ENCODE results near the gene ANKRD60. TPM values are rescaled to one million over a fixed set of nuclear protein-coding genes. Genes with fewer than 3 reads are reported as not detected.

The ANKRD60 gene
- not detected for polyA plus RNA-seq (2012; ENCODE audit: insufficient read depth, insufficient read length)

DNA sequence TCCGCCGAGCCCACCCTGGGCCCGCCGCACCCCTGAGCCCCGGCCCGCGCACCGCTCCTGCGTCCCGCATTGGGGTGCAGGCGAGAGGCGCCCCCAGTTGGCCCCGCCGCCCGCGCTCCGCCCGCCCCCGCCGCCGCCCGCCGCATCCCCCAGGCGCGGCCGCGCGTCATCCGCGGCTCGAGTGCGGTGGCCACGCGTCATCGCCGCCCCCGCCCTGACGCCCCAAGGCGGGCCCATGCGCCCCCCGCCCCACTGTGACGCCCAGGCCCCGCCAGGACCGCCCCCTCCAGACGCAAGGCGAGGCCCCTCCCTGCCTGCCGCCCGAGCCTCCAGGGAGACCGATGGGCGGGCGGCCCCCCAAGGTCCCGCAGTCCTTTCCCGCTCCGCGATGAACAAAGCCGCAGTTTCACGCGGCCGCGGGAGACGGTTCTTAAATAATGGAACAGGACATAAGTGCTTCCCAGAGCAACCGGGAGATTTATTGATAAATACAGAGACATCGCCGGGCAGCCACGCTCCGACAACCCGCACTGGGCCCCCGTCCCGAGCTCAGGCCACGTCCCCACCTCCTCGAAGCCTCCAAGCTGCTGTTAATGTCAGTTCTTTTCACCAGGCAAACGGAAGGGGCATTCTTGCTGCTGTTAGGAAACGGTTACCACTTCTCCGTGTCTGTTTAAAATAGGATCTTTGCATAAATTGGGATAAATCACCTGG is at the start of gene ANKRD60:
ANKRD60 (minus strand) TSS at position 170 of the 714 bp plus-strand sequence; CDS start at position 170, 0 bp downstream.
- H3K4me3 ChIP-seq (ENCODE audit: low read length) = no peak within 1 kb of the TSS
- no peak for DNase-seq (ENCODE audit: low read depth, low spot score)

DNA sequence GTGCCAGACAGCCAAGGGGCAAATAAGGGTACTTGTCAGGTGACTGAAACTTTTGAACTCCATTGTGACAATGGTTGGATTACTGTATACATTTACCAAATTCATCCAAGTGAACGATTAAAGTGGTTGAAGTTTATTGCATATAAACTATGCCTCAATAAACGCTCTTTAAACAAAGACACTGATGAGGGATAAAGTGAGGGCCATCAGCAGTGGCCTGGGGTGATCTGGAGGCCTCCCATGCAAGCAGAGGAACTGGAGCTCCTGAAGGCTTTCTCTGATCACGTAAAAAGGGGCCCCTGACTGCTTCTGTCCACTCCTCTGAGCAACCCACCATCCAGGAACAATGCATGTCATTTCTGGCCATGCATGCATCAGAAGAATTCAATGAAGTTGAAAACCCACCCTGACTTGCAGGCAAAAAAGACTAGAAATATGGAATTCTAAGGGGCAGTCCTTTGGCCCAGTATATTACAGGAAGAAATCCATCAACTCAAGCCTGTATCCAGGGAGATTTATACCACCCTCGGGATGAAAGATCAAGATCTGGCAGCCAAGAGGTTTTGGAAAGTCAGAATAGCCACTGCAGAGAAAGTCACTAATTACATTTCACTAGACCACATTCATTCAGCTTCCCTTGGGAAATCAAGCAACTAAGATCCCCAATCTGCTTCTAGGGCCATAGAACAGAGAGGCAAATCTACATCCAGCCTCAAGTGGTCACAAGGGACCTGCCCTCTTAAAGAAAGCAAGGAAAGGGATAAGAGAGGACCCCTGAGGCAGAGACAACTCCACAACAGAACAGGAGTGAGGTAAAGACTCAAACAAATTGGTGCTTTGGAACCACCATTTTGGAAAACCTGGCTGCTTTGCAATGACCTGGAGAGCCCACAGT is 49.4 kb upstream of the ANKRD60 start:
- DNase-seq (ENCODE audit: low read depth, low spot score) = no peak
- H3K4me3 ChIP-seq (ENCODE audit: low read length) = no peak overlapping the region

DNA sequence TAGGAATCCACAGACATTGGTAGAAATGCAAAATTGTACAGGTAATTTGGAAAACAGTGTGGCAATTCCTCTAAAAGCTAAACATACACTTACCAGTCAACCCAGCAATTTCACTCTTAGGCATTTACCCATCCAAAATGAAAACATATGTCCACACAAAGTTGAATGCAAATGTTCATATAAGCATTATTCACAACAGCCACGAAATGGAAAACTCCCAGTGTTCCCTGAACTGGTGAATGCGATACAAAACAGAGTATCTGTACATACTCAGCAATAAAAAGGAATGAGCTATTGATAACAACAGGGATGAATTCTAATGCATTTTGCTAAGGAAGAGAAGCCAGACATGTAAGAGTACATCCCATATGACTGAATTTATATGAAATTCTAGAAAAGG is 48.7 kb upstream of the ANKRD60 start:
- no peak overlapping the region for H3K4me3 ChIP-seq (ENCODE audit: low read length)
- DNase-seq (ENCODE audit: low read depth, low spot score) = no peak

DNA sequence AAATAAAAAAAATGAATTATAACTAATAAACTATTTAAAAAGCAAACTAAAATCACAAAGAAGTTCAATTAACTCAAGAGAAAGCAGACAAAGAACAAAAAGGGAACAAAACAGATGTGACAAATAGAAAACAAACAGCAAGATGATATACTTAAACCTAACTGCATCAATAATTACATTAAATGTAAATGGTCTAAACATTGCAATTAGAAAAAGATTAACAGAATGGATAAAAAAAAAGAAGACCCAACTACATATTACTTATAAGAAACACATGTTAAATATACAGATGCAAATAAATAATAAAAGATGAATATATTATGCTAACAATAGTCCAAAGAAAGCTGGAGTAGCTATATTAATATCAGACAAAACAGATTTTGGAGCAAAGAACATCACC is 45.9 kb upstream of the ANKRD60 start:
- DNase-seq (ENCODE audit: low read depth, low spot score) = no peak
- no peak overlapping the region for H3K4me3 ChIP-seq (ENCODE audit: low read length)

DNA sequence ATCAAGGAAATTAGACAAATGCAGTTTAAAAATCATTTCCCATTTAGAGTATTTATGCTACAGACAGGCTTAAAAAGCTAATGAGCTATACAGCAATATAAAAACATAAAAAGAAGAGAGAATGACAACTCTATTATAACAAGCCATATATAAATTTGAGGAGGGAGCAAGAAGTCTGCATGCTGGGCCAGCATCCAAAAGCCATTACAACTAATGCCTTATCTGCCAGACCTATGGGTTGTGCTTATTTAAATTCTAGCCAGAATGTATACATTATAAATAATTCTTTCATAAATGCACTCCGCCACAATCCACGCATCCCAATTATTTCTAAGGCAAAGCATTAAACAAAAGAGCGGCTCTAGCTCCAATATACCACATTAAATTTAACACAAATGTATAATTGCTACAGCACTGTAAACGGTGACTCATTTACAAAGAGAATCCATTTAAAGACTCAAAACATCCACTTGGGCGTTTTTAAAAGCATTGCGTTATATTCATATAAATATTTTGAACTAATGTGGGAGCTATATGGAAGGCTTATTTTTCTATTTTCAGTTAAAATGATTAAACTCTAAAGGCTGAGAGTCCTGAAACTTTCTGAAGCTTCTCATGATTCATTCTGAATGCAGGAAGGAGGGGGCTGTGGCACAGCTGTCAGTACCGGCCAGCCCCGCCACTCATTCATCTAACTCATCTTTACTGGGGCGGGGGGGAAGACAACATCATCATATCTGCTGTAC is 43.3 kb upstream of the ANKRD60 start:
- no peak overlapping the region for H3K4me3 ChIP-seq (ENCODE audit: low read length)
- DNase-seq (ENCODE audit: low read depth, low spot score) = no peak

GRCh38 chr20:58268936-58269619 is 40.6 kb upstream of the ANKRD60 start:
- DNase-seq (ENCODE audit: low read depth, low spot score) = peak; percentile 28
- H3K4me3 ChIP-seq (ENCODE audit: low read length) = no peak overlapping the region

GRCh38 chr20:58268421-58268821 is 40.0 kb upstream of the ANKRD60 start:
- DNase-seq (ENCODE audit: low read depth, low spot score) = no peak
- no peak overlapping the region for H3K4me3 ChIP-seq (ENCODE audit: low read length)

DNA sequence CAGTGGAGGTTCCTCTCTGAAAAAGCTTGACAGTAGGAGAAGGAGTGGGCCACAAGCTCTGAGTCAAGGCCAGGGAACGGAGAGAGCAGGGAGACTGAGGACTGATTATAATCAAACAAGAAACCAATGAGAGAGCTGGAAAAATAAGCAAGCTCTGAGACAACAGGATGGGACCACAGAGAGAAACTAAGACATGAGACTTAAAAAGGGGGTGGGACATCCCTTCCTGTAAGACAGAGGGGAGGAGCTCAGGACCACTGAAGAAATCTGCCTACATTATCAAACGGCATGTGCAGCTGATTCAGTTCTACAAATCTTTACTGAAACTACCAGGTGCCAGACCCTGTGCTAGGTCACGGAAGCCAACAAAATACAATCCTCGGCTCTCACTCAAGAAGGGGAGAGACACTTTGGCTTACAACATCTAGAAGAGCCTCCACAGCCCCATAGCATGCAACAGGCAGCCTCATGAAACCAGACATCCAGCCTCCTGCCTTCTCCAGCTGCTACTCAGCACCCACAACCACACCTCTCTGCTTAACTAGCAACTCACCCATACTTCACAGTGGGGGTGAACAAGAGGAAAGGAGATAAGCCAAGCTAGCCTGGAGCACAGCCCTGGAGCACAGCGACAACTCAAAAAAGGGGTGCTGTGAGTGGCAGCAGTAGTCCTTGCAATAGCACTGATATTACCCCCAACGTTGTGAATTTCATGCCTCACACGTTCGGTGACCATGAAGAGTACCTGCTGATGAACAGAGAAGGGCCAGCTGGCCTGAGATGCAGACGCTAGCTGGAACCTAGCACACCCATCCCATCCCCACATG is 39.1 kb upstream of the ANKRD60 start:
- DNase-seq (ENCODE audit: low read depth, low spot score) = peak; percentile 44
- H3K4me3 ChIP-seq (ENCODE audit: low read length) = no peak overlapping the region

- no peak for DNase-seq (ENCODE audit: low read depth, low spot score)
- H3K4me3 ChIP-seq (ENCODE audit: low read length) = no peak overlapping the region
These were observed 35.8 kb upstream of the ANKRD60 start for GRCh38 chr20:58264271-58264670.

DNA sequence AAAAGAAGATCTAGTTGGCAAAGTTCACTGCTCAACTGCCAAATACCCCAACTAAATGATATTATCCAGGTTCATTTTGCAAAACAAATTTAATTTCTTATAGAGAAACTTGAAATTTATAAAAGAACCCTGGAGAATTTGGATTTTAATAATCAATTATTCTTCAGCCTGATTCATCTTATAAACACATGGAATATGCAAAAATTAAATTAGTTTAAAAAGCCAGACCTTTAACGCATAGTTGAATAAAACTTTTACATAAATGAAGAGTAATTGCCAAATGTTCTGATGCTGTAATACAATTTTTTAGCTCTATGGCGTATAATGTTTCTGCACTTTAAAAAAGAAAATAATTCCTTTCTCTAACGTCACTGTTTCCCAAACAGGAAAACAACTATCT is 33.2 kb upstream of the ANKRD60 start:
- no peak overlapping the region for H3K4me3 ChIP-seq (ENCODE audit: low read length)
- no peak for DNase-seq (ENCODE audit: low read depth, low spot score)

GRCh38 chr20:58260006-58260405 is 31.6 kb upstream of the ANKRD60 start:
- no peak for DNase-seq (ENCODE audit: low read depth, low spot score)
- no peak overlapping the region for H3K4me3 ChIP-seq (ENCODE audit: low read length)

DNA sequence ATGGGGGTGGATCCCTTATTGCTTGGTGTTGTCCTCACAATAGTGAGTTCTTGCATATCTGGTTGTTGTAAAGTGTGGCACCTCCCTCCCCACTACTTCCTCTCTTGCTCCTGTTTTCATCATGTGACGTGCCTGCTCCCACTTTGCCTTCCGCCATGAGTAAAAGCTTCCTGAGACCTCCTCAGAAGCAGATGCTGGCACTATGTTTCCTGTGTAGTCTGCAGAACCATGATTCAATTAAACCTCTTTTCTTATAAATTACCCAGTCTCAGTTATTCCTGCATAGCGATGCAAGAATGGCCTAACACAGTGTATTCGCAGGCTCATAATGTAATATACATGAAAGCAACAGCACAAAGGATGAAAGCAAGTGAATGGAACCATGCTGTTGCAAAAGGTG is 28.4 kb upstream of the ANKRD60 start:
- no peak for DNase-seq (ENCODE audit: low read depth, low spot score)
- H3K4me3 ChIP-seq (ENCODE audit: low read length) = no peak overlapping the region

DNA sequence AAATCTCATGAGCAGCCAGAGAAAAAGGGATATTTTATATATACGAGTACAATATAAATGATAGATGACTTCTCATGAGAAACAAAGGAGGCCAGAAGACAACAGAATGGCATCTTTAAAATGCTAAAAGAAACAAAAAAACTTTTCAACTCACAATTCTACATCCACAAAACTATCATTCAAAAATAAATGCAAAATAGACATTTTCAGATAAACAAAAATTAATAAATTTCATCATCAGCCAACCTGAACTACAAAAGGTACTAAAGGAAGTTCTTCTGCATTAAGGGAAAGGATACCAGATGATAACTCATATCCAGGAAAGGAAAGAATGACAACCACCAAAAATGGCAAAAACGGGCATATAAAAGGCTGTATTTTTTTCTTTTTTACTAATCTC is 27.9 kb upstream of the ANKRD60 start:
- no peak overlapping the region for H3K4me3 ChIP-seq (ENCODE audit: low read length)
- no peak for DNase-seq (ENCODE audit: low read depth, low spot score)

GRCh38 chr20:58254890-58255289 is 26.4 kb upstream of the ANKRD60 start:
- no peak for DNase-seq (ENCODE audit: low read depth, low spot score)

GRCh38 chr20:58251979-58252591 is 23.6 kb upstream of the ANKRD60 start:
- no peak for DNase-seq (ENCODE audit: low read depth, low spot score)
- no peak overlapping the region for H3K4me3 ChIP-seq (ENCODE audit: low read length)

More at GRCh38 chr20:58254890-58255289, 26.4 kb upstream of the ANKRD60 start:
- no peak overlapping the region for H3K4me3 ChIP-seq (ENCODE audit: low read length)

DNA sequence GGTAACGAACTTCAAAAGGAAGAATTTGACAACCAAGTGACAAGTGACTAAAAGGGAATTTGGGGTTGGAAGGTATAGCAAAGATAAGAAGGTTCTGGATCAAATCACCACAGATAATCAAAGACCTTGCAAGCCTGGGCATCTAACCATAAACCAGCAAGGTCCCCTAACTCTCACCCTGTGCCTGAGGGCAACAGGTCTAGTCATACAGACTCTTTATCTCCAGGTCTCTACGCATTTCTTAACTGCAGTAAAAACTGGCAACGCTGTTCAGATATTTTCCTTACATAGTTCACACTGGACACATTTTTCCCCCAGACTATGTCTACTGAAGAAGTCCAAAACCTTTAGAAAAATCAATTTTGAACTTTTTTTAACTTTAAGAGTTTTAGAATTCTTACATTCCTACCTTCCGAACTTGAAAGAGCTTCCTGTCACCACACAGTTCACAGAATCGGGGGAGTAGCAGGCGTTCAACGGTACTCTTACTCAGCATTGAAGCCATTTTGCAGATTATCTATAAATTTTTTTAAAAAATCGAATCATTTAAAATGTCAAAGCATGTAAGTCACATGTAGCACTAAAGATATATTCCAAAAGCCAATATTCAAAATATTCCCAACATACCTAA is 23.0 kb upstream of the ANKRD60 start:
- H3K4me3 ChIP-seq (ENCODE audit: low read length) = no peak overlapping the region
- DNase-seq (ENCODE audit: low read depth, low spot score) = no peak

- no peak for DNase-seq (ENCODE audit: low read depth, low spot score)
- no peak overlapping the region for H3K4me3 ChIP-seq (ENCODE audit: low read length)
These were observed 17.9 kb upstream of the ANKRD60 start for GRCh38 chr20:58246346-58246745.
